SK-N-SH (cell line): ENCODE data around the gene OGFOD2. TPM values are rescaled to one million over a fixed set of nuclear protein-coding genes. Genes with fewer than 3 reads are reported as not detected.

Experiments
- CTCF ChIA-PET: fragments of 300-600, 350-600 bp; formaldehyde crosslinking; extraction: SDS; loops from one replicate; lab custom pipeline; 2021; lab: Yijun Ruan, JAX
- POLR2A ChIA-PET: fragments of 350-600 bp; sonication (Branson Sonifier 250); formaldehyde crosslinking; extraction: SDS; loops from one replicate; lab custom pipeline; 2020; ENCODE audit warnings: antibody characterized with exemption, inconsistent platforms; lab: Yijun Ruan, JAX
- DNase-seq: peaks from one replicate; pipeline ENCODE4 v3.0.0; 2012
- H2AFZ ChIP-seq: fragments of 200-600 bp; sonication (generic); 2 replicates; pipeline ENCODE4 v1.8.1; 2016; ENCODE audit warnings: antibody characterized with exemption, mild to moderate bottlenecking, low read depth
- H3F3A ChIP-seq: fragments of 200-600 bp; sonication (generic); replicated peaks from 2 replicates; pipeline ENCODE3; 2016; ENCODE audit warnings: antibody characterized with exemption, mild to moderate bottlenecking; ENCODE audit not compliant: insufficient read depth
- H3K27ac ChIP-seq, 2 experiments: fragments of 200-500 bp in 1 of 2; fragments of 200-600 bp in 1 of 2; sonication (Bioruptor generic) in 1 of 2; sonication (generic), shearing (Covaris generic) in 1 of 2; 2 replicates each; pipeline versions ENCODE4 v1.5.1 to v1.6.1; 2014 to 2016; ENCODE audit warnings: low read depth in 2 of 2, inconsistent platforms in 1 of 2, low read length in 1 of 2, mild to moderate bottlenecking in 1 of 2, mixed read lengths in 1 of 2
- H3K27me3 ChIP-seq: fragments of 200-600 bp; sonication (generic), shearing (Covaris generic); 2 replicates; pipeline ENCODE4 v1.6.1; 2016; ENCODE audit warnings: mixed run types; ENCODE audit not compliant: insufficient read depth
- H3K36me3 ChIP-seq, 2 experiments: fragments of 200-500 bp in 1 of 2; fragments of 200-600 bp in 1 of 2; sonication (Bioruptor generic) in 1 of 2; sonication (generic) in 1 of 2; replicated peaks in 1 of 2; 2 replicates each; pipeline versions ENCODE3 to v1.5.1; 2014 to 2016; ENCODE audit warnings: low read length in 1 of 2, mild to moderate bottlenecking in 1 of 2; ENCODE audit not compliant: insufficient read depth in 2 of 2, control insufficient read depth in 1 of 2
- H3K4me1 ChIP-seq, 2 experiments: fragments of 200-500 bp in 1 of 2; fragments of 200-600 bp in 1 of 2; sonication (Bioruptor generic) in 1 of 2; sonication (generic), shearing (Covaris generic) in 1 of 2; 2 replicates each; pipeline versions ENCODE4 v1.5.1 to v1.6.1; 2014 to 2016; ENCODE audit warnings: low read depth in 1 of 2, low read length in 1 of 2, mixed run types in 1 of 2; ENCODE audit not compliant: insufficient read depth in 2 of 2, control insufficient read depth in 1 of 2
- H3K4me2 ChIP-seq: fragments of 200-600 bp; sonication (generic), shearing (Covaris generic); 2 replicates; pipeline ENCODE4 v1.6.1; 2017; ENCODE audit warnings: mixed run types
- H3K4me3 ChIP-seq, 2 experiments: fragments of 200-500 bp in 1 of 2; fragments of 200-600 bp in 1 of 2; sonication (Bioruptor generic) in 1 of 2; sonication (generic), shearing (Covaris generic) in 1 of 2; 2 replicates each; pipeline versions ENCODE4 v1.5.1 to v1.8.1; 2014 to 2016; ENCODE audit warnings: low read depth in 2 of 2, inconsistent platforms in 1 of 2, low read length in 1 of 2, mild to moderate bottlenecking in 1 of 2, mixed read lengths in 1 of 2, moderate library complexity in 1 of 2
- H3K79me2 ChIP-seq: fragments of 200-600 bp; sonication (generic); 2 replicates; pipeline ENCODE4 v1.8.1; 2017; ENCODE audit warnings: mild to moderate bottlenecking; ENCODE audit not compliant: insufficient read depth
- H3K9ac ChIP-seq: fragments of 200-600 bp; sonication (generic); 2 replicates; pipeline ENCODE4 v1.6.1; 2017; ENCODE audit warnings: mixed run types
- H3K9me2 ChIP-seq: fragments of 200-600 bp; sonication (generic); 2 replicates; pipeline ENCODE4 v1.6.1; 2017; ENCODE audit warnings: mixed run types
- H3K9me3 ChIP-seq: fragments of 200-600 bp; sonication (generic); 2 replicates; pipeline ENCODE4 v1.6.1; 2017; ENCODE audit warnings: mixed run types, mild to moderate bottlenecking, moderate library complexity
- H4K20me1 ChIP-seq: fragments of 200-600 bp; sonication (generic); 2 replicates; pipeline ENCODE4 v1.6.1; 2017; ENCODE audit warnings: mild to moderate bottlenecking, mixed run types; ENCODE audit not compliant: insufficient read depth
- CHD2 ChIP-seq: fragments of 150-350 bp; IDR thresholded peaks from 2 replicates; pipeline ENCODE4 v1.6.1; 2018; ENCODE audit warnings: low read length; ENCODE audit not compliant: partially characterized antibody
- ELF1 ChIP-seq: IDR thresholded peaks from 2 replicates; pipeline ENCODE4 v1.4.0; 2012
- EZH2phosphoT487 ChIP-seq: fragments of 200-600 bp; sonication (generic); IDR thresholded peaks from 2 replicates; pipeline ENCODE4 v1.6.1; 2017; ENCODE audit warnings: low read depth, mixed run types, mild to moderate bottlenecking, antibody characterized with exemption, moderate library complexity, borderline replicate concordance
- GABPA ChIP-seq: IDR thresholded peaks from 2 replicates; pipeline ENCODE4 v1.4.0; 2012; ENCODE audit warnings: low read depth, mild to moderate bottlenecking
- MXI1 ChIP-seq: IDR thresholded peaks from 2 replicates; pipeline ENCODE4 v1.6.1; 2012; ENCODE audit warnings: mild to moderate bottlenecking, low read depth, low read length, improper control_type of control experiment
- POLR2AphosphoS5 ChIP-seq: IDR thresholded peaks from 2 replicates; pipeline ENCODE4 v1.6.1; 2012; ENCODE audit warnings: low read depth, low read length
- RAD21 ChIP-seq: IDR thresholded peaks from 2 replicates; pipeline ENCODE4 v1.6.1; 2012; ENCODE audit warnings: mild to moderate bottlenecking, low read length
- RFX5 ChIP-seq: IDR thresholded peaks from 2 replicates; pipeline ENCODE4 v1.6.1; 2012; ENCODE audit warnings: mild to moderate bottlenecking, improper control_type of control experiment, low read length
- SIN3A ChIP-seq: IDR thresholded peaks from 2 replicates; pipeline ENCODE4 v1.6.1; 2012; ENCODE audit warnings: low read depth, mild to moderate bottlenecking, low read length, moderate library complexity, borderline replicate concordance
- TAF1 ChIP-seq: IDR thresholded peaks from 2 replicates; pipeline ENCODE4 v1.6.1; 2012; ENCODE audit warnings: low read depth, mild to moderate bottlenecking, low read length, moderate library complexity, borderline replicate concordance
- TCF12 ChIP-seq: IDR thresholded peaks from 2 replicates; pipeline ENCODE4 v1.4.0; 2012
- TEAD4 ChIP-seq: IDR thresholded peaks from 2 replicates; pipeline ENCODE4 v1.4.0; 2012; ENCODE audit warnings: mild to moderate bottlenecking, borderline replicate concordance; ENCODE audit not compliant: insufficient read depth
- WGBS: methylation state at CpG from one replicate; pipeline ENCODE4 v1.1.6; 2017; ENCODE audit warnings: low lambda C conversion rate; 5-methylcytosine and 5-hydroxymethylcytosine counted together
- polyA plus RNA-seq, 3 experiments: library from polyadenylated mRNA; depleted of rRNA; stranded (reverse); fragments of >200 nt; gene quantifications; 2 replicates each; pipeline ENCODE4 v1.2.3, GENCODE V29; 2012
- TF ChIP-seq, protein P1 (sequence below): fragments of 150-350 bp; IDR thresholded peaks from 2 replicates; pipeline ENCODE4 v1.6.1; 2017; ENCODE audit warnings: antibody characterized with exemption, low read length, low read depth, borderline replicate concordance
- TF ChIP-seq, protein P2 (sequence below): fragments of 200-600 bp; sonication (generic); IDR thresholded peaks from 2 replicates; pipeline ENCODE4 v1.6.1; 2017; ENCODE audit warnings: antibody characterized with exemption, mild to moderate bottlenecking, moderate library complexity
- TF ChIP-seq, protein P3 (sequence below): IDR thresholded peaks from 2 replicates; pipeline ENCODE4; 2012
- TF ChIP-seq, protein P4 (sequence below): IDR thresholded peaks from 2 replicates; pipeline ENCODE4 v1.4.0; 2012; ENCODE audit warnings: low read depth

OGFOD2 gene
- polyA plus RNA-seq, 1 of the 3 experiments (the other 2 are of a cell fraction): 22.0 TPM

DNA sequence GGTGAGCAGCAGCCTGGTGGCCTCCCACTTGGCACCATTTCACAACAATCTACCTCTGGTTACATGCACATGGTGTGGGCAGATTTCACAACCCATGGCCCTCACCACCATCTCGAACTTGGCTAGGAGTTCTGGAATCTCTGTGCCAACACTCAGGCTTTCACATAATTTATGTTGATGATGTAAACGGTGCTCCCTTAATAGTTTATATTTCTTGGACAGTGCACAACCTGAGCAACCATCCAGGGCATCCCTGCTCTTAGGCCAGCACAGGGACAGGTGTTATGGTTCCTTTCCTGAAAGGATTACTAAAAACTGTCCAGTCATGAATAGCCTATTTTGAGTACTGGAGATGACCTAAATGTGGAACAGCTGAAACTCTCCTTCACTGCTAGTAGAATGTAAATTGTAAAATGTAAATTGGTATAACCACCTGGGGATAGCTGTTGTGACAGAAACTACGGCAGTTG, 37.4 kb upstream of the OGFOD2 start (continued):
- TF ChIP-seq, protein P1, sequence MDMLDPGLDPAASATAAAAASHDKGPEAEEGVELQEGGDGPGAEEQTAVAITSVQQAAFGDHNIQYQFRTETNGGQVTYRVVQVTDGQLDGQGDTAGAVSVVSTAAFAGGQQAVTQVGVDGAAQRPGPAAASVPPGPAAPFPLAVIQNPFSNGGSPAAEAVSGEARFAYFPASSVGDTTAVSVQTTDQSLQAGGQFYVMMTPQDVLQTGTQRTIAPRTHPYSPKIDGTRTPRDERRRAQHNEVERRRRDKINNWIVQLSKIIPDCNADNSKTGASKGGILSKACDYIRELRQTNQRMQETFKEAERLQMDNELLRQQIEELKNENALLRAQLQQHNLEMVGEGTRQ: no peak
- TF ChIP-seq POLR2AphosphoS5 (no peak), TEAD4 (no peak), RFX5 (no peak), CHD2 (no peak), GABPA (no peak), EZH2phosphoT487 (no peak)
- TF ChIP-seq, protein P2, sequence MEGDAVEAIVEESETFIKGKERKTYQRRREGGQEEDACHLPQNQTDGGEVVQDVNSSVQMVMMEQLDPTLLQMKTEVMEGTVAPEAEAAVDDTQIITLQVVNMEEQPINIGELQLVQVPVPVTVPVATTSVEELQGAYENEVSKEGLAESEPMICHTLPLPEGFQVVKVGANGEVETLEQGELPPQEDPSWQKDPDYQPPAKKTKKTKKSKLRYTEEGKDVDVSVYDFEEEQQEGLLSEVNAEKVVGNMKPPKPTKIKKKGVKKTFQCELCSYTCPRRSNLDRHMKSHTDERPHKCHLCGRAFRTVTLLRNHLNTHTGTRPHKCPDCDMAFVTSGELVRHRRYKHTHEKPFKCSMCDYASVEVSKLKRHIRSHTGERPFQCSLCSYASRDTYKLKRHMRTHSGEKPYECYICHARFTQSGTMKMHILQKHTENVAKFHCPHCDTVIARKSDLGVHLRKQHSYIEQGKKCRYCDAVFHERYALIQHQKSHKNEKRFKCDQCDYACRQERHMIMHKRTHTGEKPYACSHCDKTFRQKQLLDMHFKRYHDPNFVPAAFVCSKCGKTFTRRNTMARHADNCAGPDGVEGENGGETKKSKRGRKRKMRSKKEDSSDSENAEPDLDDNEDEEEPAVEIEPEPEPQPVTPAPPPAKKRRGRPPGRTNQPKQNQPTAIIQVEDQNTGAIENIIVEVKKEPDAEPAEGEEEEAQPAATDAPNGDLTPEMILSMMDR: no peak

DNA sequence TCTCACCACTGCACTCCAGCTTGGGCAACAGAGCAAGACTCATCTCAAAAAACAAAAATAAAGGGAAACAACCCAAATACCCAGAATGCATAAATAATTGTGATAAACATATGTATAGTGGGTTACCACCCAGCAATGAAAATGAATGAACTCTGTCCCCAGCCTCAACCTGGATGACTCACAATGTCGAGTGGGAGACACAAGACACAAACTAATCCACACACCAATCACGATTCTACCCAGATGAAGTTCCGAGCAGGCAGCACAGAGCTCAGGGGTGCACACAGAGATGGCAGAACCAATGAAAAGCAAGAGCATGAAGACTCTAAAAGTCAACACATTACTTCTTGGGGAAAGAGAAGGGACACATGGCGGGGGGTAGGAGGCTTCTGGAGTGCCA, 35.9 kb upstream of the OGFOD2 start:
- TF ChIP-seq TAF1 (no peak), MXI1 (no peak), SIN3A (no peak), RAD21 (no peak), ELF1 (no peak), TCF12 (no peak)
- TF ChIP-seq, protein P3, sequence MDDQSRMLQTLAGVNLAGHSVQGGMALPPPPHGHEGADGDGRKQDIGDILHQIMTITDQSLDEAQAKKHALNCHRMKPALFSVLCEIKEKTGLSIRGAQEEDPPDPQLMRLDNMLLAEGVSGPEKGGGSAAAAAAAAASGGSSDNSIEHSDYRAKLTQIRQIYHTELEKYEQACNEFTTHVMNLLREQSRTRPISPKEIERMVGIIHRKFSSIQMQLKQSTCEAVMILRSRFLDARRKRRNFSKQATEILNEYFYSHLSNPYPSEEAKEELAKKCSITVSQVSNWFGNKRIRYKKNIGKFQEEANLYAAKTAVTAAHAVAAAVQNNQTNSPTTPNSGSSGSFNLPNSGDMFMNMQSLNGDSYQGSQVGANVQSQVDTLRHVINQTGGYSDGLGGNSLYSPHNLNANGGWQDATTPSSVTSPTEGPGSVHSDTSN: no peak
- TF ChIP-seq, protein P1: no peak
- TF ChIP-seq, protein P4, sequence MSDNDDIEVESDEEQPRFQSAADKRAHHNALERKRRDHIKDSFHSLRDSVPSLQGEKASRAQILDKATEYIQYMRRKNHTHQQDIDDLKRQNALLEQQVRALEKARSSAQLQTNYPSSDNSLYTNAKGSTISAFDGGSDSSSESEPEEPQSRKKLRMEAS: no peak
- H3K27ac ChIP-seq: no peak overlapping the region
- H3K4me3 ChIP-seq: no peak overlapping the region
- no peaks in the 10 kb centered on the region for H3K9me3 ChIP-seq
- H3K79me2 ChIP-seq: no peaks in the 10 kb centered on the region
- no peaks in the 10 kb centered on the region for H3K27me3 ChIP-seq
- peaks cover 0 to 9% of the 10 kb centered on the region in 2 experiments; a peak in 1 of 4 replicates for H3K4me1 ChIP-seq
- no peaks in the 10 kb centered on the region for H3K9me2 ChIP-seq
- no peaks in the 10 kb centered on the region for H3F3A ChIP-seq
- ChIA-PET CTCF (interaction anchor here (0.6 to 1.6 kb wide), 2 partner anchors 14 to 78 kb away, joined by 3 read pairs; no protein-coding TSS in a partner anchor), POLR2A (interaction anchor here (0.6 kb wide), 1 partner anchor 31 kb away, joined by 3 read pairs; no protein-coding TSS in a partner anchor)
- H2AFZ ChIP-seq: no peak overlapping the region
- 85% methylated on average over 4 of the region's 4 CpGs for WGBS
- no peaks in the 10 kb centered on the region for H4K20me1 ChIP-seq
- no peaks in the 10 kb centered on the region for H3K36me3 ChIP-seq
- no peak for DNase-seq
- H3K9ac ChIP-seq: no peak overlapping the region
- no peak overlapping the region for H3K4me2 ChIP-seq
